Activated B cell treated with CpG ODN at 0.5 μM for 24 hours (primary cell): ENCODE results near the gene CDK6. TPM values are rescaled to one million over a fixed set of nuclear protein-coding genes. Genes with fewer than 3 reads are reported as not detected.
A peak's percentile ranks its signal among the peaks of the same experiment; 100 is the strongest.

ENCODE experiments used
- ATAC-seq: fragments of 200-7000 bp; cut with Tn5 transposase; one replicate; pipeline ENCODE4 v1.10.0; 2021; ENCODE audit warnings: low read depth, mild to moderate bottlenecking, moderate library complexity
- CTCF ChIA-PET: fragments of 350-600 bp; sonication (Branson Sonifier 250); formaldehyde crosslinking; loops from one replicate; lab custom pipeline; 2021; ENCODE audit warnings: antibody characterized with exemption; lab: Charles Lee
- POLR2A ChIA-PET: fragments of 350-600 bp; sonication (Branson Sonifier 250); formaldehyde crosslinking; loops from one replicate; lab custom pipeline; 2021; ENCODE audit warnings: antibody characterized with exemption; lab: Charles Lee
- DNase-seq: peaks from one replicate; pipeline ENCODE4 v3.0.0; 2022
- H3K27ac Mint-ChIP-seq: one replicate; pipeline ENCODE4 v1.8.0; 2020; ENCODE audit warnings: mixed read lengths
- H3K27me3 Mint-ChIP-seq: one replicate; pipeline ENCODE4 v1.8.0; 2021; ENCODE audit warnings: mixed read lengths
- H3K36me3 Mint-ChIP-seq: one replicate; pipeline ENCODE4 v1.8.0; 2021; ENCODE audit warnings: low read depth, mixed read lengths
- H3K4me1 Mint-ChIP-seq: one replicate; pipeline ENCODE4 v1.8.0; 2021; ENCODE audit warnings: mixed read lengths
- H3K4me3 Mint-ChIP-seq: one replicate; pipeline ENCODE4 v1.8.0; 2020; ENCODE audit warnings: mild to moderate bottlenecking, mixed read lengths
- H3K9me3 Mint-ChIP-seq: one replicate; pipeline ENCODE4 v1.8.0; 2020; ENCODE audit warnings: mixed read lengths
- intact Hi-C: fragments of 100-400 bp; cut with micrococcal nuclease; formaldehyde crosslinking; loops from one replicate; pipeline ENCODE4 v1.15.1; 2024
- total RNA-seq: library from RNA; stranded (reverse); gene quantifications from 2 replicates; pipeline ENCODE4 v1.2.3, GENCODE V29; 2022
- TF ChIP-seq, protein P1 (sequence below): fragments of 200-600 bp; IDR thresholded peaks from one replicate; pipeline ENCODE4 v1.8.0; 2022; ENCODE audit warnings: antibody characterized with exemption, mild to moderate bottlenecking

CDK6 gene
- total RNA-seq, 1 donor from 2014 or later: 30.5 TPM

DNA sequence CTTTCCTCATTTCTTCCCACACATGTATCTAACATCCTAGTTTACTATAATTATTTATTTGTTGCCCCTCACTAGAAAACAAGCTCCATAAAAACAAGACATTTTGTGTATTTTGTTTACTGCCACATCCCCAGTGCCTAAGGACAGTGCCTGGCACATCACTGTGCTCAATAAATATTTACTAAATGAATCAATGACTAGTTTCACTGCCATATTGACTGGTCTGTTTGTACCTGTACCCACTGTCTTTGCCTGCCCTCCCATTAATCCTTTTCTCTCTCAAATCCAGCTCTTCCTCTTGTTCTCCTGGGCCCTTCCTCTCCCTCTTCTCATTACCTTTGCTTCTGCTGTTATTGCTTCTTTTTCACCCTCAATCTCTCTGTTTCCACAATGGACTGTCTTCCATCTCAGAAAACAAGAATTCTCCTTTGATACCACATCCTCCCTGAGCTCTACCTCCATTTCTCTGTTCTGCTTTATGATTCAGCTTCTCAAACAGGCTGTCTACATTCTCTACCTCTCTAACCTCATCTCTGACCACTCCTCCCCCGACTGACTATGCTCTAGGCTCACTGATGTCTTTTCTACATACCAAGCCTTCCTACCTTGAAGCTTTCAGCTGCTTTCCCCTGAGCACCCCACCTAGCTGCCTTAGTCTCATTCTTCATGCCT, 237.9 kb downstream of the CDK6 start:
- TF ChIP-seq, protein P1, sequence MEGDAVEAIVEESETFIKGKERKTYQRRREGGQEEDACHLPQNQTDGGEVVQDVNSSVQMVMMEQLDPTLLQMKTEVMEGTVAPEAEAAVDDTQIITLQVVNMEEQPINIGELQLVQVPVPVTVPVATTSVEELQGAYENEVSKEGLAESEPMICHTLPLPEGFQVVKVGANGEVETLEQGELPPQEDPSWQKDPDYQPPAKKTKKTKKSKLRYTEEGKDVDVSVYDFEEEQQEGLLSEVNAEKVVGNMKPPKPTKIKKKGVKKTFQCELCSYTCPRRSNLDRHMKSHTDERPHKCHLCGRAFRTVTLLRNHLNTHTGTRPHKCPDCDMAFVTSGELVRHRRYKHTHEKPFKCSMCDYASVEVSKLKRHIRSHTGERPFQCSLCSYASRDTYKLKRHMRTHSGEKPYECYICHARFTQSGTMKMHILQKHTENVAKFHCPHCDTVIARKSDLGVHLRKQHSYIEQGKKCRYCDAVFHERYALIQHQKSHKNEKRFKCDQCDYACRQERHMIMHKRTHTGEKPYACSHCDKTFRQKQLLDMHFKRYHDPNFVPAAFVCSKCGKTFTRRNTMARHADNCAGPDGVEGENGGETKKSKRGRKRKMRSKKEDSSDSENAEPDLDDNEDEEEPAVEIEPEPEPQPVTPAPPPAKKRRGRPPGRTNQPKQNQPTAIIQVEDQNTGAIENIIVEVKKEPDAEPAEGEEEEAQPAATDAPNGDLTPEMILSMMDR: no peak
- Mint-ChIP-seq H3K36me3 (no peaks in the 10 kb centered on the region), H3K27ac (no peak overlapping the region), H3K4me1 (no peaks in the 10 kb centered on the region), H3K27me3 (no peaks in the 10 kb centered on the region), H3K9me3 (no peaks in the 10 kb centered on the region), H3K4me3 (no peak overlapping the region)
- DNase-seq: no peak
- intact Hi-C loops: no loop called here
- no peak for ATAC-seq
- CTCF ChIA-PET: interaction anchor here (0.6 to 0.9 kb wide), 2 partner anchors 8 to 35 kb away, joined by 3 read pairs; no protein-coding TSS in a partner anchor
- POLR2A ChIA-PET: interaction anchor here (0.6 kb wide), 1 partner anchor 33 kb away, joined by 6 read pairs; no protein-coding TSS in a partner anchor

DNA sequence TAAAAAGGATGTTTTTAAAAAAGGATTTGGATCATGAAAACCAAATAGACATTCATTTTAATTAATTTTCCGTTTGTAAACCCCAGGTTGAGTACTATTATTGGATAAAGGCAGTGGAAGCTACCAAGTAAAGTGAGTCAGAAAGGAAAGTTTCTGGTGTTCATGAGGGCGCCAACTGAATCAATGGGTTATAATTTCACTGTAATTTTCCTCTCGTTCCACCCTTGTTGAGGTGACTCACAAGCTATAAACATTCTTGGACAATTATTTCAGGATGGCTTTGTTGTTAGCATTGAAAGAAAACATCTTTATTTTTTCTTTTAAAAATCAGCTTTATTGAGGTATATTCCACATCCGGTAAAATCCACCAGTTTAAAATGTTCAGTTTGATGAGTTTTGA, 241.1 kb downstream of the CDK6 start:
- no peaks in the 10 kb centered on the region for H3K27me3 Mint-ChIP-seq
- no peak for DNase-seq
- H3K9me3 Mint-ChIP-seq: no peaks in the 10 kb centered on the region
- ATAC-seq: no peak
- ChIA-PET POLR2A (no interaction called here), CTCF (interaction anchor here (2.5 kb wide), 1 partner anchor 15 kb away, joined by 8 read pairs; no protein-coding TSS in a partner anchor)
- intact Hi-C loops: no loop called here
- no peak overlapping the region for H3K4me3 Mint-ChIP-seq
- TF ChIP-seq, protein P1: no peak
- H3K4me1 Mint-ChIP-seq: peaks cover 8% of the 10 kb centered on the region
- no peaks in the 10 kb centered on the region for H3K36me3 Mint-ChIP-seq
- no peak overlapping the region for H3K27ac Mint-ChIP-seq

DNA sequence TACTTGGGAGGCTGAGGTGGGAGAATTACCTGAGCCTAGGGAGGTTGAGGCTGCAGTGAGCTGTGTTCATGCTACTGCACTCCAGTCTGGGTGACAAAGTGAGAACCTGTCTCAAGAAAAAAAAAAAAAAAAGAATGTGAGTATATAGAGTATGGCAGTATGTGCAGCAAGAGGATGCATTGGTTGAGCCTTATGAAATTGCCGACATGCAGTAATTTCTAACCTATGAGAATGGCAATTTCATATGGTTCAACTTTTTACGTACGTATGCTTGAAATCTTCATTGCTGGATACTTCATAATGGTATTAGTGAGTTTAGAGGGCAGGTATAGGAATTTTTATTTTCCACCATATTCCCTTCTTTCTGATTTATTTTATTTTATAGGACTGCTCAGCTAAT, 241.6 kb downstream of the CDK6 start:
- TF ChIP-seq, protein P1: no peak
- no peaks in the 10 kb centered on the region for H3K9me3 Mint-ChIP-seq
- ATAC-seq: no peak
- ChIA-PET CTCF (interaction anchor here (0.6 to 2.5 kb wide), 2 partner anchors 15 to 419 kb away, joined by 3 to 8 read pairs; no protein-coding TSS in a partner anchor), POLR2A (interaction anchor here (0.7 kb wide), 1 partner anchor 11 kb away, joined by 3 read pairs; no protein-coding TSS in a partner anchor)
- H3K27me3 Mint-ChIP-seq: no peaks in the 10 kb centered on the region
- intact Hi-C loops: loop anchor here (5.0 kb wide), 1 partner anchor 652 kb away; the partner anchor contains the start of gene AKAP9
- peaks cover 4% of the 10 kb centered on the region for H3K36me3 Mint-ChIP-seq
- no peak overlapping the region for H3K27ac Mint-ChIP-seq
- H3K4me3 Mint-ChIP-seq: no peak overlapping the region
- peaks cover 11% of the 10 kb centered on the region for H3K4me1 Mint-ChIP-seq
- DNase-seq: no peak

DNA sequence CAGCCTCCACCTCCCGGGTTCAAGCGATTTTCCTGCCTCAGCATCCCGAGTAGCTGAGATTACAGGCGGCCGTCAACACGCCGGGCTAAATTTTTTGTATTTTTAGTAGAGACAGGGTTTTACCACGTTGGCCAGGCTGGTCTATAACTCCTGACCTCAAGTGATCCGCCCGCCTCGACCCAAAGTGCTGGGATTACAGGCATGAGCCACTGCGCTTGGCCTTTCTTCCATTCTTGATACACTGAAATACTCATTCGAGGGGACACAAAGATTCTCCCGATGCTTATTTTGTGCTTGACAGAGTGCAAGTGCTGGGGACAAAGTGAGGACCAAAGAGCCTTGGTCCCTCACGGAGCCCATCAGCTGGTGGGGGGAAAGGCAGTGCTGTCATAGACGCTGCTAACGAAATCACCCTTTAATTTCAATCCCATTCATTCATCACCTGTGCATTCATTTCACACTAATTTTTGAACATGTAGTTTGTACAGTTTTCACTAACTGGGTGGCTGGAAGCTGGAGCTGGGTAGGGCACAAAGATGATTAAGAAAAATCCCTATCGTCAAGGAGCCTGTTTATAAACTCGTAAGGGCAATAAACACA, 245.6 kb downstream of the CDK6 start:
- ChIA-PET CTCF (no interaction called here), POLR2A (interaction anchor here (0.7 to 3.7 kb wide), 9 partner anchors 19 to 245 kb away, joined by 3 to 31 read pairs (median 4); partner anchors contain the start of genes CDK6, GATAD1, PEX1 and RBM48)
- TF ChIP-seq, protein P1: no peak
- Mint-ChIP-seq H3K4me3 (peak overlapping the region; percentile 97), H3K27ac (peak overlapping the region; percentile 95), H3K36me3 (peaks cover 18% of the 10 kb centered on the region), H3K9me3 (no peaks in the 10 kb centered on the region), H3K27me3 (no peaks in the 10 kb centered on the region), H3K4me1 (peaks cover 48% of the 10 kb centered on the region)
- intact Hi-C loops: loop anchor here (1.0 to 5.0 kb wide), 10 partner anchors 20 to 649 kb away; partner anchors contain the start of genes AKAP9, ANKIB1, CYP51A1 and GATAD1
- no peak for ATAC-seq
- no peak for DNase-seq

GRCh38 chr7:92589056-92589455, 247.3 kb downstream of the CDK6 start:
- POLR2A ChIA-PET: interaction anchor here (3.7 kb wide), 1 partner anchor 61 kb away, joined by 31 read pairs; the partner anchor contains the start of genes PEX1 and RBM48

More at GRCh38 chr7:92589056-92589455, 247.3 kb downstream of the CDK6 start:
- TF ChIP-seq, protein P1: no peak
- H3K27me3 Mint-ChIP-seq: no peaks in the 10 kb centered on the region
- H3K9me3 Mint-ChIP-seq: no peaks in the 10 kb centered on the region
- CTCF ChIA-PET: interaction anchor here (0.8 to 1.4 kb wide), 2 partner anchors 21 to 639 kb away, joined by 3 read pairs; no protein-coding TSS in a partner anchor
- peaks cover 59% of the 10 kb centered on the region for H3K4me1 Mint-ChIP-seq
- H3K4me3 Mint-ChIP-seq: peak overlapping the region; percentile 97
- H3K36me3 Mint-ChIP-seq: peaks cover 28% of the 10 kb centered on the region
- peak overlapping the region; percentile 95 for H3K27ac Mint-ChIP-seq
- DNase-seq: no peak
- intact Hi-C loops: no loop called here
- ATAC-seq: no peak
